ENCODE measurements around the gene FZD4.

DNA sequence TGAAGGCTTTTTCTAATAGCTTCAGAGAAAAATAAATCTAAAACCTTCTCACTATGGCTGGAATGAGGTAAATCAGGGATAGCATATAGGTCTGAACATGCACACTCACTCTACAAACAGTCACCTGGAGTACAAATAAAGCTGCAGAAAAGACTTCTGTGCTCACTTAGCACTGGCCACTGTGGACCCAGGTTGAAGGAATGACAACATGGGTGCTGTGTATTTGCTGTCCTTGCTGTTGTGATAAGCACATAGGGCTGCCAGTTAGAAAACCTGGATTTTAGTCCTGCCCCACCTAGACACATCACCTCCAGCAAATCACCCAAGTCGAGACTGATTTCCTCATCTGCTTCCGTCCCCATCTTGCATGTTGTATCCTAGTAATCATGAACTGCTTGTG lies 51.2 kb downstream of the FZD4 start:
- TF ChIP-seq POLR2A (IDR thresholded peaks at IDR 0.05) = no peak
- TF ChIP-seq, protein P1, sequence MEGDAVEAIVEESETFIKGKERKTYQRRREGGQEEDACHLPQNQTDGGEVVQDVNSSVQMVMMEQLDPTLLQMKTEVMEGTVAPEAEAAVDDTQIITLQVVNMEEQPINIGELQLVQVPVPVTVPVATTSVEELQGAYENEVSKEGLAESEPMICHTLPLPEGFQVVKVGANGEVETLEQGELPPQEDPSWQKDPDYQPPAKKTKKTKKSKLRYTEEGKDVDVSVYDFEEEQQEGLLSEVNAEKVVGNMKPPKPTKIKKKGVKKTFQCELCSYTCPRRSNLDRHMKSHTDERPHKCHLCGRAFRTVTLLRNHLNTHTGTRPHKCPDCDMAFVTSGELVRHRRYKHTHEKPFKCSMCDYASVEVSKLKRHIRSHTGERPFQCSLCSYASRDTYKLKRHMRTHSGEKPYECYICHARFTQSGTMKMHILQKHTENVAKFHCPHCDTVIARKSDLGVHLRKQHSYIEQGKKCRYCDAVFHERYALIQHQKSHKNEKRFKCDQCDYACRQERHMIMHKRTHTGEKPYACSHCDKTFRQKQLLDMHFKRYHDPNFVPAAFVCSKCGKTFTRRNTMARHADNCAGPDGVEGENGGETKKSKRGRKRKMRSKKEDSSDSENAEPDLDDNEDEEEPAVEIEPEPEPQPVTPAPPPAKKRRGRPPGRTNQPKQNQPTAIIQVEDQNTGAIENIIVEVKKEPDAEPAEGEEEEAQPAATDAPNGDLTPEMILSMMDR (IDR thresholded peaks at IDR 0.05) = no peak
